GM15510 (cell line): Measurements from ENCODE around the gene FOSL2.
A peak's percentile ranks its signal among the peaks of the same experiment; 100 is the strongest.

ENCODE experiments used
- POLR2A ChIP-seq: IDR thresholded peaks from 3 replicates; pipeline ENCODE4 v1.6.1; 2011; ENCODE audit warnings: borderline replicate concordance; ENCODE audit not compliant: insufficient read length; ENCODE audit errors: extremely low read depth

The FOSL2 gene

GRCh38 chr2:28392297-28393113, at the start of gene FOSL2:
Gene FOSL2, plus strand, starts transcription at chr2:28392858. Its CDS starts 863 bp downstream, at chr2:28393721.
- TF ChIP-seq POLR2A, result peak; percentile 85

DNA sequence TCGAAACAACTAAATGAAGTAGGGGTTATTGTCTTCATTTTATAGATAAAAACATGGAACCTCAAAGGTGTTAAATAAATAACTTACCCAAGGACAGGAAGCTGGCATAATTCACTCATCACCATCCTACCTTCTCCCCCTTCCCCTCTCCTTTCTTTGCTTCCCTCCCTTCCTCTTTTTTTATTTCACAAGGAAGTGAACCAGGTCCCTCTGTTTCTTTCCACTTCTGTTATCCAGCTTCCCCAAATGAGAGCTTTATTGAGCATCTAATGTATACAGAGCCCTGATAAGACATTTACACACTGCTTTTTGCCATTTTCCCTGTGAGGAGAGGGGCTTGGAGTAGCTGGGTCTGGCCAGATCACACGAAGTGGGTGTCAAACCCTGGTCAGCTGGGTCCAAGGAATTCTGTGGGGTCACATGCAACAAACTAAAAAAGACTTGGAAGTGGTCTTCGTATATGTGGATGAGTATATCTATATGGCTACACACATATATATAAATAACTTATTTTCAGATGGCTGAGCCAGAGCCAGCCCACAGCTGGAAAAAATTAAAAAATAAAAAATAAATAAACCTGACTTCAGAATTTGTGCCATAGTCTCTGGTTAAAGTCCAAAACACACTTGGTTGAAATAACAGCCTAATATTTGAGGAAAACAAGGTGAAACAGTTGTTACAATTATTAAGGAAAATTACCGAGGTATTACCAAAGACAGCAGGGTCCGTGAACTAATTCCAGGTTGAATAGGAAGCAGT, 49.3 kb upstream of the FOSL2 start:
- no peak for TF ChIP-seq POLR2A

- no peak for TF ChIP-seq POLR2A
These were observed 48.5 kb upstream of the FOSL2 start for GRCh38 chr2:28343971-28344715.

DNA sequence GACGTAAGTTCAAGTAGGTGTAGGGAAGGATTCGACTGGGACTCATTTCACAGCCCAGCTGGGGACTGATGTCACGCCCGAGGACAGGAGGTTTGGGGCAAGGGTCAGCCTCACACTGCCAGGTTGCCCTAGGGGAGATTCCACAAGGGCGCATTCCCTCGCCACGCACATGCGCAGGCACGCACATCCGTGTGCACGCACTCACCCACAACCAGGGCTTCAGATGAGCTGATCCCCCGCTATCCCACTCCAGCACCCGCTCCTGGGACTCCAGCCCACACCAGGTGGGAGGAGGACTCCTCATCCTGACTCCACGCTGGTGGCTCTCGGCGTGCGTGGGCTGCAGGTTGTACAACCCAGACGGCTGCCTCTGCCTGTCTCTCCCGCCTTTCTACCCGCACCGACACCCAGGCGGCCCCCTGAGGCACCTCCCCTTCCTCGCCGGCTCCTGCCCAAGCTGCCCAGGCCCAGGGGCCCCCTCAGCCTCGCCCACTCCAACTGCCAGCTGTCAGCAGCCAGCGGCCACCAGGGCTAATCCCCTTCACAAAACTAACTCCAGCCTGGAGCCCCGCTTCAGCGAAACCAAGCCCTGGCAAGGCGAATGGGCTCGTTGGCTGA, 47.8 kb upstream of the FOSL2 start:
- TF ChIP-seq POLR2A, result no peak

GRCh38 chr2:28345619-28346018, 47.0 kb upstream of the FOSL2 start:
- TF ChIP-seq POLR2A, result no peak

DNA sequence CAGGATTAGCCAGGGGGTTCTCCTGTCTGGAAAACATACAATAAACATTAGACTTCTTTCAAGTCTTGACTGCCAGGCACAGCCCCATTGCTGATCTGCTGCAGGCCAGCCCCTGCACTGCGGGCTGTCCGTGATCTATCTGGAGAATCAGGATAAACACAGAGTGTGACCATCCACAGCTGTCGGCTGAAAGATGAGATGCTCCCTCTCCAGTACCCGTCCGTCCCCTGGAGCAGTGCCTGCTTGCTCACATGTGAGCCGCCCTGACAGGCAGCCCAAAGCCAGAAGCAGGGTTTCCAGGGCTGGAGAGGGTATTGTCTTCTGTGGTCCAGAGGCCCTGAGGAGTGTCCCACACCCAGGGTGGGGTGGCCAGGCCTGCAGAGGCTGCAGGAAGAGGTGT, 46.1 kb upstream of the FOSL2 start:
- TF ChIP-seq POLR2A, result no peak

- no peak for TF ChIP-seq POLR2A
These were observed 45.5 kb upstream of the FOSL2 start for GRCh38 chr2:28347193-28347592.

GRCh38 chr2:28347596-28347995, 45.1 kb upstream of the FOSL2 start:
- no peak for TF ChIP-seq POLR2A

DNA sequence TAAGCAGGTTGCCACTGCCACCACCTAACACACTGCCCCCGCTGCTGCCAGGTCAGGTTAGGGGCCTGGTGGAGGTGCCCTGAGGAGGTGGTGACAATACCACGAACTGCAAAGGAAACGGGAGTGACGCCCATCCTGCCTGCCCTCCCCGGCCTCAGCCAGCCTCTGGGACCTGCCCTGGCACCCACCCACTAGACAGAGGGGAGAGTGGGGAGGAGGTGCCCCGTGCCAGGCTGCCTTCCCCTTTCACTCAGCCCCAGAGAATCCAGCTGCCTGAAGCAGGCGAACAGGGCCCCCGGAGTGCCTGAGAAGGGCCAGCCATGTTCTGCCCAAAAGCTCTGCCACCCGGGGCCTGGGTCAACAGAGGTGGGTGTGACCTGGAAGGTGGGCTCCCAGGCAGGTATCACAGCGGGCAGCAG, 44.5 kb upstream of the FOSL2 start:
- TF ChIP-seq POLR2A, result no peak

DNA sequence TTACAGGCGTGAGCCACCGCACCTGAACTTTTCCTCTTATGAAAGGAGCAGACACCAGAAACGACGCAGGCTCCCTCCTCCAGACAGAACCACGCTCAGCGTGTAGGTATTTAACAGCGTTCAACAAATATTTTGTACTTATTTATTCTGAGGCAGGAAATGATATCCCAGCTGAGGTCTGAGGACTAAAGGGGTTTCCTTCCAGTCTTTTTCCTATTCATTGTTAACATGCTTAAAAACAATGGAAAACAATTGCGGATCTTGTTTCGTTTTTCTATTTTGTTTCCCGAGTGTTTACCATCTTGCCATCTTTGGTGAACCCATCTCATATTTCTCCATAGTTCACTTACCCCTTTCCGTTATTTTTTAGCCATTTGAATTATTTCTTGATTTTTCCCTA, 43.7 kb upstream of the FOSL2 start:
- TF ChIP-seq POLR2A, result no peak

DNA sequence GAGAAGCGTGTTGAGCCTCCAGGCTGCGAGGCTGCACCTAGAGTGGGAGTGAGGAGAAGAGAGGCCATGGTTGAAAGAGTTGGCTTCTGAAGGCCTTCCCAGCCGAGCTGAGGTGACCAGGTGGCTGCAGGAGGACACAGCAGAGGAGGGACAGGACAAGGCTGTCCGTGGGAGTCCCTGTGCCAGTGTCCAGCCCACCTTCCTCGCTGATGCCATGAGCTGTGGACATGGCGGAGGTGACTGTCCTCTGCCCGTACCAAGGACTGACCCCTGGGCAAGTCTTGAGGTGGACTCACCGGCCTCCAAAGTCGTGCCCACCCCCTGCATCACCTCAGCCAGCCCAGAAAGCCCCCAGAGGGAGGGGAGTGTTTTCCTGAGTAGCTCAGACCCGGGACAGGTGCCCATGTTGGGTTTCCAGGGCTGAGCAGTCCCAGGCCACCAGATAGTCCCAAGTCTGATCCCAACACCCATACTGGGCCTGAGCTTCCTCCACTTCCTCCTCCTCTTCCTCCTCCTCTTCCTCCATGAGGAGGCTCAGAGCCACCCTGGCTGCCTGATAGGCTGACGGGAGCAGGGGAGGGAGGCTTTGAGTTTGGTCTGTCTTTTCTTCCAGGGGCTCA, 43.0 kb upstream of the FOSL2 start:
- no peak for TF ChIP-seq POLR2A

DNA sequence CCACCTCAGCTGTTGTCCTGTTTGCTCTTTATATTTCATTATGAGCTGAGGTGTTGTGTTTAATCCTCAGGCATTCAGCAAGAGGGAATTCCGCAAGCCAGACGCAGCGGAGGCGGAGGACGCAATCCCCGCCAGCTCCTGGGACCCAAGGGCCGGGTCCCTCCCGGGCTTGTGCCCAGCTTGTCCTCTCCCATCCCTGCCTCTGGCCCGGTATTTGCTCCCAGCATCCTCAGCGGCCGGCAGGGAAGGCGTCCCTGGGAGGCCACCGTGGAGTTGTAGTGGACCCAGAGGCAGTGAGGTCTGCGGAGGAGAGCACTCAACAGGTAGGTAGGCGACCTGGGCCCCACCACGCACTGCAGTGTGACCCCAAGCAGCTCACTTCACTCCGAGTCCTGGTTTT, 42.5 kb upstream of the FOSL2 start:
- TF ChIP-seq POLR2A, result no peak

- no peak for TF ChIP-seq POLR2A
These were observed 41.8 kb upstream of the FOSL2 start for GRCh38 chr2:28350791-28351285.

DNA sequence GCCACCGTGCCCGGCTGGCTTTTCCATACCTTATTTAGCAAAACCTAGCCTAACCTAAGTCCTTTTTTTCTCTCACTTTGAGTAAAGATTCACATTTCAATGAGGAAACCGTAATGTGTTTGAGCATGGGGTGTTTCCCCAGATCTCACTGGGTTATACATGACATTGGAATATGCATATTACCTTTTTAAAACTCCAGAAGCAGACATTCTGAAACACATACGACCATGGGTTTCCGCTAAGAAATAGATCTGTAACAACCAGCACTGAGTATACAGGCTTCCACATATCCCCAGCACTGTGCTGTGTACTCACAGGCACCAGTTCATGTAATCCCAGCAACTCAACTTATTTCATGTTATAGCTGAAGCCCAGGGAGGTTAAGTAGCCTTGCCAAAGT, 41.0 kb upstream of the FOSL2 start:
- no peak for TF ChIP-seq POLR2A
